Keratinocyte (primary cell): ENCODE results near the gene NCKAP5. TPM values are rescaled to one million over a fixed set of nuclear protein-coding genes. Genes with fewer than 3 reads are reported as not detected.
"Not testable (repeated sequence)": the region's sequence is repeated elsewhere in the genome, so short reads cannot be mapped to it uniquely, and the experiment has no call there.

ENCODE experiments used
- DNase-seq: peaks from one replicate; pipeline ENCODE4 v3.0.0-alpha.2; 2011; ENCODE audit warnings: low read depth, missing footprints, low spot score
- FAIRE-seq: peaks from 2 replicates; lab custom pipeline; 2011; peaks lifted over from hg19 to GRCh38; lab: Jason Lieb, UNC
- H2AFZ ChIP-seq: 2 replicates; pipeline ENCODE4 v1.6.0; 2012; ENCODE audit warnings: low read length, control low read depth, inconsistent platforms; ENCODE audit not compliant: control insufficient read depth
- H3K27ac ChIP-seq: 2 replicates; pipeline ENCODE4 v1.5.1; 2011; ENCODE audit warnings: low read length; ENCODE audit not compliant: control insufficient read depth, insufficient read depth
- H3K27me3 ChIP-seq: 3 replicates; pipeline ENCODE4 v1.6.0; 2011; ENCODE audit warnings: low read length; ENCODE audit not compliant: control insufficient read depth, insufficient read depth; ENCODE audit errors: extremely low read depth
- H3K36me3 ChIP-seq, 2 experiments: 2 replicates in 1 of 2; 3 replicates in 1 of 2; pipeline ENCODE4 v1.5.1; 2011; ENCODE audit warnings: low read length in 2 of 2, mild to moderate bottlenecking in 1 of 2; ENCODE audit not compliant: control insufficient read depth in 2 of 2, insufficient read depth in 2 of 2; ENCODE audit errors: extremely low read depth in 1 of 2
- H3K4me1 ChIP-seq: 3 replicates; pipeline ENCODE4 v1.5.1; 2011; ENCODE audit warnings: low read length; ENCODE audit not compliant: control insufficient read depth, insufficient read depth; ENCODE audit errors: extremely low read depth
- H3K4me2 ChIP-seq: 3 replicates; pipeline ENCODE4 v1.6.0; 2011; ENCODE audit warnings: low read depth, low read length; ENCODE audit not compliant: control insufficient read depth, insufficient read depth; ENCODE audit errors: extremely low read depth
- H3K4me3 ChIP-seq, 3 experiments: fragments of 200-600 bp in 1 of 3; sonication (generic) in 1 of 3; 2 replicates in 2 of 3; 3 replicates in 1 of 3; pipeline ENCODE4 v1.5.1; 2011 to 2016; ENCODE audit warnings: low read length in 3 of 3, mild to moderate bottlenecking in 3 of 3, control low read depth in 2 of 3, inconsistent platforms in 1 of 3, low read depth in 1 of 3, mixed read lengths in 1 of 3, mixed run types in 1 of 3, moderate library complexity in 1 of 3; ENCODE audit not compliant: control insufficient read depth in 2 of 3, insufficient read depth in 2 of 3; ENCODE audit errors: extremely low read depth in 1 of 3
- H3K79me2 ChIP-seq: 2 replicates; pipeline ENCODE4 v1.6.0; 2012; ENCODE audit warnings: low read length; ENCODE audit not compliant: control insufficient read depth, insufficient read depth
- H3K9ac ChIP-seq: 3 replicates; pipeline ENCODE4 v1.6.0; 2011; ENCODE audit warnings: low read length; ENCODE audit not compliant: control insufficient read depth, insufficient read depth; ENCODE audit errors: extremely low read depth
- H3K9me1 ChIP-seq: 3 replicates; pipeline ENCODE4 v1.6.0; 2011; ENCODE audit warnings: low read length; ENCODE audit not compliant: control insufficient read depth, insufficient read depth; ENCODE audit errors: extremely low read depth
- H3K9me3 ChIP-seq: 2 replicates; pipeline ENCODE4 v1.5.1; 2012; ENCODE audit warnings: low read depth, low read length; ENCODE audit not compliant: control insufficient read depth
- H4K20me1 ChIP-seq: 3 replicates; pipeline ENCODE4 v1.6.0; 2011; ENCODE audit warnings: low read length; ENCODE audit not compliant: control insufficient read depth, insufficient read depth; ENCODE audit errors: extremely low read depth
- EZH2 ChIP-seq: IDR thresholded peaks from one replicate; pipeline ENCODE4 v1.6.1; 2012; ENCODE audit warnings: inconsistent platforms, mild to moderate bottlenecking, low read length, moderate library complexity
- dilution Hi-C: fragments of 300-500 bp; cut with MboI; formaldehyde crosslinking; loops from one replicate; pipeline ENCODE4 v1.7.0; 2020; ENCODE audit warnings: low sequenced_read_pairs; ENCODE audit not compliant: extremely low pct_ligation_motif_present
- polyA plus RNA-seq, 5 experiments: library from polyadenylated mRNA; depleted of rRNA in 3 of 5; stranded (reverse) in 3 of 5; stranded (forward) in 1 of 5; unstranded in 1 of 5; fragments of >200 nt; gene quantifications; 1 replicate in 1 of 5; 2 replicates in 3 of 5; 3 replicates in 1 of 5; pipeline versions ENCODE4 v1.2.1 to v1.2.3, GENCODE V29; 2011 to 2012; ENCODE audit warnings: missing spikeins in 2 of 5, low read depth in 1 of 5, low replicate concordance in 1 of 5
- TF ChIP-seq, protein P1 (sequence below), 3 experiments: IDR thresholded peaks in 1 of 3; conservative IDR thresholded peaks in 1 of 3; optimal IDR thresholded peaks in 1 of 3; 2 replicates in 2 of 3; 3 replicates in 1 of 3; pipeline versions ENCODE3 to v1.5.1; 2011; ENCODE audit warnings: low read length in 3 of 3, mild to moderate bottlenecking in 3 of 3, moderate library complexity in 2 of 3, control low read depth in 1 of 3, inconsistent platforms in 1 of 3; ENCODE audit not compliant: insufficient read depth in 2 of 3; ENCODE audit errors: extremely low read depth in 1 of 3

NCKAP5 gene
- polyA plus RNA-seq, 1 donor (not counting 4 experiments of a cell fraction or from before 2014, with no cell fraction given), result 3.6 TPM

DNA sequence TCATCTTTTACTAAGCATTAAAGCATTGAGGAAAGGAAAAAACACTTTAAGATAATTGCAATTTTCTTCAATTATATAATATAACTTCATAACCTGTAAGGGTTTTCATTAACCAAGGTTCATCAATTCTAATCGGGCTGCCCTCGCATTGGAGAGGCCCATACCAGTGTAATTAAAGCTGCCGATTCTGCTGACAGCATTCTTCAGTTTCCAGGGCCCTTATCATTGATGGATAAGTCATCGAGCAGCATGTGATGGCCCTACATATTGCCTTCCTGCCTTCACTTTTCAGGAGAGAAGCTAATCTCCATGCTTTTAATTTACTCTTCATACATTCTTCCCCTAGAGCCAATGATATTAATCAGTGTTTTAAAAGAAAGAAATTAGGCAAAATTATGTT is 92.0 kb downstream of the NCKAP5 start:
- Histone ChIP-seq H3K79me2 (no peaks in the 10 kb centered on the region), H3K4me3 (no peak overlapping the region), H3K4me2 (no peak overlapping the region), H3K4me1 (peaks cover 49% of the 10 kb centered on the region), H2AFZ (no peak overlapping the region), H3K36me3 (no peaks in the 10 kb centered on the region), H3K27me3 (no peaks in the 10 kb centered on the region), H3K9ac (no peak overlapping the region), H3K9me1 (no peaks in the 10 kb centered on the region), H4K20me1 (no peaks in the 10 kb centered on the region), H3K27ac (peak overlapping the region; percentile 90), H3K9me3 (no peaks in the 10 kb centered on the region)
- FAIRE-seq (no peak), DNase-seq (no peak)
- dilution Hi-C loops, result no loop called here
- TF ChIP-seq, protein P1, sequence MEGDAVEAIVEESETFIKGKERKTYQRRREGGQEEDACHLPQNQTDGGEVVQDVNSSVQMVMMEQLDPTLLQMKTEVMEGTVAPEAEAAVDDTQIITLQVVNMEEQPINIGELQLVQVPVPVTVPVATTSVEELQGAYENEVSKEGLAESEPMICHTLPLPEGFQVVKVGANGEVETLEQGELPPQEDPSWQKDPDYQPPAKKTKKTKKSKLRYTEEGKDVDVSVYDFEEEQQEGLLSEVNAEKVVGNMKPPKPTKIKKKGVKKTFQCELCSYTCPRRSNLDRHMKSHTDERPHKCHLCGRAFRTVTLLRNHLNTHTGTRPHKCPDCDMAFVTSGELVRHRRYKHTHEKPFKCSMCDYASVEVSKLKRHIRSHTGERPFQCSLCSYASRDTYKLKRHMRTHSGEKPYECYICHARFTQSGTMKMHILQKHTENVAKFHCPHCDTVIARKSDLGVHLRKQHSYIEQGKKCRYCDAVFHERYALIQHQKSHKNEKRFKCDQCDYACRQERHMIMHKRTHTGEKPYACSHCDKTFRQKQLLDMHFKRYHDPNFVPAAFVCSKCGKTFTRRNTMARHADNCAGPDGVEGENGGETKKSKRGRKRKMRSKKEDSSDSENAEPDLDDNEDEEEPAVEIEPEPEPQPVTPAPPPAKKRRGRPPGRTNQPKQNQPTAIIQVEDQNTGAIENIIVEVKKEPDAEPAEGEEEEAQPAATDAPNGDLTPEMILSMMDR (optimal IDR thresholded peaks at IDR 0.05 in 1 of 3, IDR thresholded peaks at IDR 0.05 in 1 of 3, conservative IDR thresholded peaks at IDR 0.05 in 1 of 3; ENCODE audit: extremely low read depth in 1 of 3, insufficient read depth in 2 of 3, low read length in 3 of 3), result no peak
- TF ChIP-seq EZH2, result no peak

DNA sequence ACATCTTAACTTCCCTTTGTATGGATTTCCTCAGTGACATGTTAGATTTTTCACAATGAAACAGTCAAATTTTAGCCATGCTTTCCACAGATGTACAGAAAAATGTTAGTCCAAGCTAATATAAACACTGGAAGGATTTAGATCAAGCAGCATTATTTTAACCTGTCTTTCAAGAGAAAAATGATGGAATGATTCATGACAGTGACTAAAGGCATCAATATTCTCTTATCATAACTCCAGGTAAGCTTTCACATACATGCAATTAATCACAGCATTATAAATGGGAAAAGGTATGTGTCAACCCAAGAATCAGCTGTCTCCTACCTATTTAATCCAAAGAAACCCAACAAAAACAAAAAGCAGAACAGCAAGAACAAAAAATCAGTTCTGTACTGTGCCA is 92.7 kb downstream of the NCKAP5 start:
- Histone ChIP-seq H3K9me1 (no peaks in the 10 kb centered on the region), H3K4me1 (peaks cover 42% of the 10 kb centered on the region), H3K4me2 (no peak overlapping the region), H3K79me2 (no peaks in the 10 kb centered on the region), H3K27ac (peak overlapping the region; percentile 90), H3K9me3 (no peaks in the 10 kb centered on the region), H3K9ac (no peak overlapping the region), H3K27me3 (no peaks in the 10 kb centered on the region), H4K20me1 (no peaks in the 10 kb centered on the region), H2AFZ (no peak overlapping the region), H3K4me3 (no peak overlapping the region), H3K36me3 (no peaks in the 10 kb centered on the region)
- dilution Hi-C loops, result no loop called here
- DNase-seq (no peak), FAIRE-seq (peak; percentile 39)
- no peak for TF ChIP-seq EZH2
- TF ChIP-seq, protein P1 (optimal IDR thresholded peaks at IDR 0.05 in 1 of 3, IDR thresholded peaks at IDR 0.05 in 1 of 3, conservative IDR thresholded peaks at IDR 0.05 in 1 of 3; ENCODE audit: extremely low read depth in 1 of 3, insufficient read depth in 2 of 3, low read length in 3 of 3), result no peak

DNA sequence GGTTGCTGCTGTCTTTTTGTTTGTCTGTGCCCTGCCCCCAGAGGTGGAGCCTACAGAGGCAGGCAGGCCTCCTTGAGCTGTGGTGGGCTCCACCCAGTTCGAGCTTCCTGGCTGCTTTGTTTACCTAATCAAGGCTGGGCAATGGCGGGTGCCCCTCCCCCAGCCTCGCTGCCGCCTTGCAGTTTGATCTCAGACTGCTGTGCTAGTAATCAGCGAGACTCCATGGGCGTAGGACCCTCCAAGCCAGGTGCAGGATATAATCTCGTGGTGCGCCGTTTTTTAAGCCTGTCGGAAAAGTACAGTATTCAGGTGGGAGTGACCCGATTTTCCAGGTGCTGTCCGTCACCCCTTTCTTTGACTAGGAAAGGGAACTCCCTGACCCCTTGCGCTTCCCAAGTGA is 97.8 kb downstream of the NCKAP5 start:
- H2AFZ ChIP-seq, dilution Hi-C loops, H3K4me2 ChIP-seq, FAIRE-seq, H3K9ac ChIP-seq, H3K4me1 ChIP-seq, H3K9me1 ChIP-seq, H3K36me3 ChIP-seq, H3K27me3 ChIP-seq, H3K27ac ChIP-seq, H4K20me1 ChIP-seq, DNase-seq, H3K79me2 ChIP-seq, H3K4me3 ChIP-seq, H3K9me3 ChIP-seq: not testable (repeated sequence)
